Medulla oblongata (tissue), 1 donor: ENCODE measurements around the gene RASA3.
"Not testable (repeated sequence)": the region's sequence is repeated elsewhere in the genome, so short reads cannot be mapped to it uniquely, and the experiment has no call there.

Experiments used
- DNase-seq: peaks from one replicate; pipeline ENCODE4 v3.0.0-alpha.2; 2015; ENCODE audit errors: extremely low spot score

The RASA3 gene

GRCh38 chr13:114132419-114133121 lies at the start of gene RASA3:
Gene RASA3, minus strand, starts transcription at chr13:114132623. Its CDS starts 134 bp downstream, at chr13:114132489.
- peak; percentile 88 for DNase-seq

GRCh38 chr13:114179087-114179658 lies 46.8 kb upstream of the RASA3 start, which contains the start of gene CFAP97D2:
Gene CFAP97D2, plus strand, starts transcription at chr13:114179257. Its CDS starts 74 bp downstream, at chr13:114179331.
- DNase-seq: no peak

GRCh38 chr13:114177245-114178010 lies 45.0 kb upstream of the RASA3 start:
- no peak for DNase-seq

- not testable (repeated sequence) for DNase-seq
These were observed 44.0 kb upstream of the RASA3 start for GRCh38 chr13:114176359-114176902.

GRCh38 chr13:114174529-114174961 lies 42.1 kb upstream of the RASA3 start:
- DNase-seq: no peak

- DNase-seq: no peak
These were observed 41.3 kb upstream of the RASA3 start for GRCh38 chr13:114173745-114174144.

- no peak for DNase-seq
These were observed 40.8 kb upstream of the RASA3 start for GRCh38 chr13:114173272-114173671.

GRCh38 chr13:114167885-114168284 lies 35.5 kb upstream of the RASA3 start:
- no peak for DNase-seq

GRCh38 chr13:114167426-114167825 lies 35.0 kb upstream of the RASA3 start:
- DNase-seq: peak; percentile 69

GRCh38 chr13:114166381-114167131 lies 34.1 kb upstream of the RASA3 start:
- peak; percentile 83 for DNase-seq

- no peak for DNase-seq
These were observed 32.4 kb upstream of the RASA3 start for GRCh38 chr13:114164681-114165429.

GRCh38 chr13:114164053-114164452 lies 31.6 kb upstream of the RASA3 start:
- DNase-seq: no peak

GRCh38 chr13:114162533-114162922 lies 30.1 kb upstream of the RASA3 start:
- no peak for DNase-seq

- DNase-seq: peak; percentile 63
These were observed 29.5 kb upstream of the RASA3 start for GRCh38 chr13:114161644-114162532.

- no peak for DNase-seq
These were observed 28.7 kb upstream of the RASA3 start for GRCh38 chr13:114161028-114161556.

- DNase-seq: not testable (repeated sequence)
These were observed 26.6 kb upstream of the RASA3 start for GRCh38 chr13:114158869-114159666.

GRCh38 chr13:114157869-114158495 lies 25.6 kb upstream of the RASA3 start:
- DNase-seq: no peak
